IMR-90 (cell line): ENCODE data around the gene RAB12.

Experiments used
- CEBPB ChIP-seq: IDR thresholded peaks from 2 replicates; pipeline ENCODE4 v1.6.1; 2012; ENCODE audit warnings: low read depth, low read length, improper control_type of control experiment
- CHD1 ChIP-seq: IDR thresholded peaks from 2 replicates; pipeline ENCODE4 v1.6.1; 2012; ENCODE audit warnings: low read depth, low read length, improper control_type of control experiment
- POLR2A ChIP-seq: IDR thresholded peaks from 2 replicates; pipeline ENCODE4 v1.6.1; 2012; ENCODE audit warnings: mild to moderate bottlenecking, low read depth, low read length
- RAD21 ChIP-seq: IDR thresholded peaks from 2 replicates; pipeline ENCODE4 v1.6.1; 2012; ENCODE audit warnings: low read length, improper control_type of control experiment
- TF ChIP-seq, protein P1 (sequence below): conservative IDR thresholded peaks from 2 replicates; pipeline ENCODE4 v1.5.1; 2012; ENCODE audit warnings: mild to moderate bottlenecking, low read depth, low read length, improper control_type of control experiment
- TF ChIP-seq, protein P2 (sequence below): fragments of 150-350 bp; IDR thresholded peaks from 2 replicates; pipeline ENCODE4 v1.6.1; 2017; ENCODE audit warnings: mild to moderate bottlenecking, antibody characterized with exemption, low read length, low read depth

DNA sequence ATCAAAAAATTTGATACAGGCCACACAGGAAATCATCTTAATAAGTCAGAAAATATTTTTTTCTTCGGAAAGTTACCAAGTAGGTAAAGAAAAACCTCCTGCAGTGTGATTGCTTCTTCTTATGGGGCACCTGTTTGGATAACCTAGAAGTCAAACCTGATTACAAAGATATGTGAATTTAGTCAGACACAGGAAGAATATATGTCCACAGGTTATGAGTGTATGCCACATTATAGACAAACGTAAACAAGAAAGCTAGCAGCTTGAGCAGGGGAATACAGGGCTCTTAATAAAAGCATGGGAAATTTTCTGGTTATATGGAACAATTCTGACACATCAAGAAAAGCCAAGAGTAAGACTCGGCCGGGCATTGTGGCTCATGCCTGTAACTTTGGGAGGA, 60.3 kb downstream of the RAB12 start:
- TF ChIP-seq, protein P1, sequence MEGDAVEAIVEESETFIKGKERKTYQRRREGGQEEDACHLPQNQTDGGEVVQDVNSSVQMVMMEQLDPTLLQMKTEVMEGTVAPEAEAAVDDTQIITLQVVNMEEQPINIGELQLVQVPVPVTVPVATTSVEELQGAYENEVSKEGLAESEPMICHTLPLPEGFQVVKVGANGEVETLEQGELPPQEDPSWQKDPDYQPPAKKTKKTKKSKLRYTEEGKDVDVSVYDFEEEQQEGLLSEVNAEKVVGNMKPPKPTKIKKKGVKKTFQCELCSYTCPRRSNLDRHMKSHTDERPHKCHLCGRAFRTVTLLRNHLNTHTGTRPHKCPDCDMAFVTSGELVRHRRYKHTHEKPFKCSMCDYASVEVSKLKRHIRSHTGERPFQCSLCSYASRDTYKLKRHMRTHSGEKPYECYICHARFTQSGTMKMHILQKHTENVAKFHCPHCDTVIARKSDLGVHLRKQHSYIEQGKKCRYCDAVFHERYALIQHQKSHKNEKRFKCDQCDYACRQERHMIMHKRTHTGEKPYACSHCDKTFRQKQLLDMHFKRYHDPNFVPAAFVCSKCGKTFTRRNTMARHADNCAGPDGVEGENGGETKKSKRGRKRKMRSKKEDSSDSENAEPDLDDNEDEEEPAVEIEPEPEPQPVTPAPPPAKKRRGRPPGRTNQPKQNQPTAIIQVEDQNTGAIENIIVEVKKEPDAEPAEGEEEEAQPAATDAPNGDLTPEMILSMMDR: no peak
- TF ChIP-seq CHD1: no peak
- TF ChIP-seq, protein P2, sequence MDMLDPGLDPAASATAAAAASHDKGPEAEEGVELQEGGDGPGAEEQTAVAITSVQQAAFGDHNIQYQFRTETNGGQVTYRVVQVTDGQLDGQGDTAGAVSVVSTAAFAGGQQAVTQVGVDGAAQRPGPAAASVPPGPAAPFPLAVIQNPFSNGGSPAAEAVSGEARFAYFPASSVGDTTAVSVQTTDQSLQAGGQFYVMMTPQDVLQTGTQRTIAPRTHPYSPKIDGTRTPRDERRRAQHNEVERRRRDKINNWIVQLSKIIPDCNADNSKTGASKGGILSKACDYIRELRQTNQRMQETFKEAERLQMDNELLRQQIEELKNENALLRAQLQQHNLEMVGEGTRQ: no peak
- no peak for TF ChIP-seq CEBPB
- no peak for TF ChIP-seq POLR2A
- no peak for TF ChIP-seq RAD21
